Measurements from ENCODE around the gene OR4S1.
"Not testable (repeated sequence)": the region's sequence is repeated elsewhere in the genome, so short reads cannot be mapped to it uniquely, and the experiment has no call there.

OR4S1 gene, protein sequence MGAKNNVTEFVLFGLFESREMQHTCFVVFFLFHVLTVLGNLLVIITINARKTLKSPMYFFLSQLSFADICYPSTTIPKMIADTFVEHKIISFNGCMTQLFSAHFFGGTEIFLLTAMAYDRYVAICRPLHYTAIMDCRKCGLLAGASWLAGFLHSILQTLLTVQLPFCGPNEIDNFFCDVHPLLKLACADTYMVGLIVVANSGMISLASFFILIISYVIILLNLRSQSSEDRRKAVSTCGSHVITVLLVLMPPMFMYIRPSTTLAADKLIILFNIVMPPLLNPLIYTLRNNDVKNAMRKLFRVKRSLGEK

DNA sequence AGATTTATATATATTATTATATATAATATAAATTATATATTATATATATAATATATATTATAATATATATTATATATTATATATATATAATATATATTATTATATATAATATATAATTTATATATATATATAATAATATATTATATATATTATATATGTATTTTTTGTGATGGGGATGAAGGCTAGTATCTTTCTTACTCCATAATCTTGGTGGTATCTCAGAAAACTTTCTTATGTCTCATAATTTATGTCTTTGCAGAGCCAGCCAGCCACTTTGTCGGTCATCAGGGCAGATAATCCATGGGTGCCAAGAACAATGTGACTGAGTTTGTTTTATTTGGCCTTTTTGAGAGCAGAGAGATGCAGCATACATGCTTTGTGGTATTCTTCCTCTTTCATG is at the start of gene OR4S1:
Gene OR4S1 (plus strand): TSS at position 301 of the 400 bp plus-strand sequence. CDS start 0 bp downstream, at position 301.
- no peak for DNase-seq (ENCODE audit: low read depth in 2 of 2, low spot score in 1 of 2)

DNA sequence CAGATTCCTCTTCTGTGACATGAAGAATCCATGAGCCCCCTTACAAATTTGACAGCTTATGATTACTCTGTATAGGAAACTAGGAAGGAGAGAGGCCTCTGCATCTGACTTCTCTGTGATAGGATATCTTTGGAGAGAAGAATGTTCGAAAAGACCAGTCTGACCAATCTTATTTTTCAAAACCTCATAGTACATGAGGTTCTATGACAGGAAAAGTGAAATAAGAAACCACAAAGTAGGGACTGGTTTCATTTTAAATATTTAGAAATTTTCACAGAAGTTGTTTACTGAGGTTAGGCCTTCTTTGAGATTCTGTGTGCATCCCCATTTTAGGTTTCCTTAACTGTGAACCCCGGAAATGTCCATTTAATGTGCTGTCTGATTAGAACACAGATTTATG is 44.4 kb upstream of the OR4S1 start:
- DNase-seq (ENCODE audit: low read depth in 2 of 2, low spot score in 1 of 2), result no peak

DNA sequence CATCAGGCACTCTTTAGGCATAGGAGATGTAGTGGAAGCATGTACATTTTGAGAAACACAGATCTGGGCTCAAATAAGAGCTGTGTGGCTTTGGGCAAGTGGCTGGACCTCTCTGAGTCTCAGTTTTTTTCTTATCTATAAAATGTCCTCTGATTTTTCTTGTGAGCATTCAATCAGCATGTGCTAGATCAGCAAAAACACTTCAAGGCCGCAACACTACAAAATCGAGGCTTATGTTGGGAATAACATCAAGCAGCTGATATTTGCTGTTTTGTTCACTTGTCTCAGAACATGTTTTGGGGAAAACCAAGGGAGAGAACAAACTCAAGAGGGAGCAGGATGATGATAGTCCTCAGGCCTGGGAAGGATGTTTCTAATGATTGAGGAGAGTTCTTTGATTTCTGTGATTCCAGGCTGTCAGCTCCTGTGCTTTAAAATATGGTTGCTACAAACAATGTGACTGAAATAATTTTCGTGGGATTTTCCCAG is 42.6 kb upstream of the OR4S1 start, which contains the start of gene OR4X1:
Gene OR4X1 (plus strand): TSS at position 439 of the 489 bp plus-strand sequence. CDS start 0 bp downstream, at position 439.
- no peak for DNase-seq (ENCODE audit: low read depth in 2 of 2, low spot score in 1 of 2)

DNA sequence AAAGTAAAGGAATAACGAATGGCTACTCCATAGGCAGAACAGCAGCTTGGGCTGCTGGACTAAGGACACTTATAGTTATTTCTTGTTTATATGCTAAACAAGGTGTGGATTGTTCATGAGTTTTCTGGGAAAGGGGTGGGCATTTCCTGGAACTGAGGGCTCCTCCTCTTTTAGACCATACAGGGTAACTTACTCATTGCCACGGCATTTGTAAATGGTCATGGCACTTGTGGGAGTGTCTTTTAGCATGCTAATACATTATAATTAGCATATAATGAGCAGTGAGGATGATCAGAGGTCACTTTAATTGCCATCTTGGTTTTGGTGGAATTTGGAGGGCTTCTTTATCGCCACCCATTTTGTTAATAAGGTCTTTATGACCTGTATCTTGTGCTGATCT is 35.4 kb upstream of the OR4S1 start:
- DNase-seq (ENCODE audit: low read depth in 2 of 2, low spot score in 1 of 2), result no peak

DNA sequence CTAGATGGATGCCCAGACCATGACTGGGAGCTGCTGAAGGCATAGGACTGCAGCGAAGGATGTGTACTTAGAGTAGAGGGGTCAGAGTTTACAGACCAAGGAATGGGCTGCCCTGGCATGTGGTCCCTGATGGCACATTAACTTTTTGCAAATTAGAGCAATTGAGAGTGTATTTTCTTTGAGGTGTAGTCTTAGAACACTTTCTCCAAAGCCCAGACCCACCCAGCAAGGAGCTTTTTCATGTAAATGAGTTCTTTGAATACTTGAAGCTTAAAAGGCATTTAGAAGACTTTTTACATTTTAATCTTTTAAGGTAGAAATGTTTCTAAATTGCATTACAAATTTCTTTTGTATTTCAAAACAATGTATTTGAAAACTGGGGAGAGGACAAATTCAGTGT is 33.4 kb upstream of the OR4S1 start:
- no peak for DNase-seq (ENCODE audit: low read depth in 2 of 2, low spot score in 1 of 2)

DNA sequence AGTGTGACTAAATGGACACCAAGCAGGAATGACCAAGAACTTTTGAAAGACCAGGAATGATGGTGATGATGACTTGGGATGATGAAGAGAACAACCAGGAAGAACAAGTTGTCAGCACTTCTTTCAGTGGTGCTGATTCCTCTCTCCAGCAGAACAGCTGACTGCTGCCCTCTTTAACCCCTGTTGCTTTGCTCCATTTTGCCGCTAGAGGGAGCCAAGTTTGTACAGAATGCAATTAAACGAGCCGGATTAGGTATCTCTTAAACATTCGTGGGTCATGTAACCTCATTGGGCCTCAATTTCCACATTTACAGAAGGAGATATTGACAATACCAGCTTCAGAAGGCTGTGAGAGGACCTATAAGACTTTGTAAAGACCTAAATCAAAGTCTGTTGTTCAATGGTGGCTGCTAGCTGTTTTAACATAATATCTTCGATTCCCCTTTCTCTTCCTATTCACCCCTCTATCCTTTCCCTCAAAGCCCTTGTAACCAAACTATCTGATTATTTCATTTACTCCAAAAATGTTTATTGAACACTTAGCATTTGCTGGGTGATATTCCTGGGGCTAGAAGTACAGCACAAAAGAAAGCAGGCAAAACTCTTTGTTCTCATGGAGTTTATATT is 1.9 kb downstream of the OR4S1 start:
- peak in 1 of 2 donors; percentile 44 for DNase-seq (ENCODE audit: low read depth in 2 of 2, low spot score in 1 of 2)

DNA sequence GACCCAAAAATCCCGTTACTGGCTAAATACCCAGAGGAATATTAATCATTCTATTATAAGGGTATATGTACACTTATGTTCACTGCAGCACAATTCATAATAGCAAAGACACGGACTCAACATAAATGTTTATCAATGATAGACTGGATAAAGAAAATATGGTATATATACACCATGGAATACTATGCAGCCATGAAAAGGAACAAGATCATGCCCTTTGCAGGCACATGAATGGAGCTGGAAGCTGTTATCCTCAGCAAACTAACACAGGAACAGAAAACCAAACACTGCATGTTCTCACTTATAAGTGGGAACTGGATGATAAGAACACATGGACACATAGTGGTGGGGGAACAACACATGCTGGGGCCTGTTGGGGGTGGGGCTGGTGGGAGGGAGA is 7.6 kb downstream of the OR4S1 start:
- not testable (repeated sequence) for DNase-seq (ENCODE audit: low read depth in 2 of 2, low spot score in 1 of 2)

DNA sequence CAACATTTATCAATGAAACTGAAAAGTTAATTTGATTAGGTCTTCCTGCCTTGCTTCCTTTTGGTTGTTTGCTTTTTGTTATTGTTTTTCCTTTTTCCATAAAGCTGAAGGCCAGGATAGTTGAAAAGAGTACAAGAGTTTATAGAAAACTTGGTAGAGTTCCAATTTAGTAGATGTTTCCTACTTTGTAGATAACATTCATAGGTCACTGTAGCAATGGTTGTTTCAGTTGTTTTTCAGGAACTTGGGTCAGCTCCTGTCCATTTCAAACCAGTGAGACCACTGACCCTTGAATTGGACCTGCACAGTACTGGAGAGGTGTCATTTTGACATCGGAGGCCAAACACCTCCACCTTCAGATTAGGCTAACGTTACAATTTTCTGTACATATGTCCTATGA is 13.8 kb downstream of the OR4S1 start:
- not testable (repeated sequence) for DNase-seq (ENCODE audit: low read depth in 2 of 2, low spot score in 1 of 2)

DNA sequence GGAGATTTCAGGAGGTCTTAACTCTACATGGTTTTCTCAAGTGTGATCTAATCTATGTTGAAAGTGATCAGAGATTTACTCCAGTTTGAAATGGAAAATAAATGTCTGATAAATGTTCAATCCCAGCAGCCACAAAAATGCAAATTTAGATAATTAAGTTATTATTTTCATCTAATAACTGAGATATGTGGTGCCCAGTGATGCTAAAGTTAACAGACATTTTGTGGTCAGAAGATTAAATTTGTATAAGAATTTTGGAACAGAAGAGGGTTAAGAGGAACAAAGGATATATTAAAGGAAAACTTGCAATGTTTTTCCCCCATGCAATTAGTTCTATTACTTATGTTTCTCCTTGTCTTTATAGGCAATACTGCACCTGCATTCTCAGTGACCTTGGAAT is 18.6 kb downstream of the OR4S1 start, which contains the start of gene OR4C3:
Gene OR4C3 (plus strand): TSS at position 301 of the 400 bp plus-strand sequence. CDS start 102 bp downstream, outside the sequence.
- DNase-seq (ENCODE audit: low read depth in 2 of 2, low spot score in 1 of 2), result not testable (repeated sequence)

DNA sequence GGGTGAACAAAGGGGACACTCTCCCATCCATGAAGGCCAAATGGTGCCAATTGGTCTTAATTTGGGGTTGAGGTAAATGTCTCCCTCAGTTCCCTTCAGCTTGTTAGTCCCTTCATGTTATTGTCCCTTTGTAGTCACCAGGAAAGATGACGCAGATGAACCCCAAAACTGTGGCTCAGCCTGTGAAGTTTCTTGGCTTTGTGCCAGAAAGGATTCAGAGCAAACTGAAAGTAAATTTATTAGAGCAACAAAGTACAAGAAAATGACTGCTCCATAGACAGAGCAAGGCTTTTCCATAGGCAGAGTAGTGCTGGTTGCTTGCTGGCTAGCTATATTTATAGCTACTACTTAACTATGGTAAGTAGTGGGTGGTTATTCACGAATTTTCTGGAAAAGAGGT is 35.4 kb downstream of the OR4S1 start:
- DNase-seq (ENCODE audit: low read depth in 2 of 2, low spot score in 1 of 2), result no peak

DNA sequence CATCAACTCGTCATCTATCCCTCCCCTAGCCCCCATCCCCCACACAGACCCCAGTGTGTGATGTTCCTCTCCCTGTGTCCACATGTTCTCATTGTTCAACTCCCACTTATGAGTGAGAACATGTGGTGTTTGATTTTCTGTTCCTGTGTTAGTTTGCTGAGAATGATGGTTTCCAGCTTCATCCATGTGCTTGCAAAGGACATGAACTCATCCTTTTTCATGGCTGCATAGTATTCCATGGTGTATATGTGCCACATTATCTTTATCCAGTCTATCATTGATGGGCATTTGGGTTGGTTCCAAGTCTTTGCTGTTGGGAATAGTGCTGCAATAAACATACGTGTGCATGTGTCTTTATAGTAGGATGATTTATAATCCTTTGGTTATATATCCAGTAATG is 36.5 kb downstream of the OR4S1 start:
- DNase-seq (ENCODE audit: low read depth in 2 of 2, low spot score in 1 of 2), result not testable (repeated sequence)

DNA sequence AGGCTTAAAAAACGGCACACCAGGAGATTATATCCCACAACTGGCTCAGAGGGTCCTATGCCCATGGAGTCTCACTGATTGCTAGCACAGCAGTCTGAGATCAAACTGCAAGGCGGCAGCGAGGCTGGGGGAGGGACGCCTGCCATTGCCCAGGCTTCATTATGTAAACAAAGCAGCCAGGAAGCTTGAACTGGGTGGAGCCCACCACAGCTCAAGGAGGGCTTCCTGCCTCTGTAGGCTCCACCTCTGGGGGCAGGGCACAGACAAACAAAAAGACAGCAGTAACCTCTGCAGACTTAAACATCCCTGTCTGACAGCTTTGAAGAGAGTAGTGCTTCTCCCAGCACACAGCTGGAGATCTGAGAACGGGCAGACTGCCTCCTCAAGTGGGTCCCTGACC is 40.3 kb downstream of the OR4S1 start:
- not testable (repeated sequence) for DNase-seq (ENCODE audit: low read depth in 2 of 2, low spot score in 1 of 2)

DNA sequence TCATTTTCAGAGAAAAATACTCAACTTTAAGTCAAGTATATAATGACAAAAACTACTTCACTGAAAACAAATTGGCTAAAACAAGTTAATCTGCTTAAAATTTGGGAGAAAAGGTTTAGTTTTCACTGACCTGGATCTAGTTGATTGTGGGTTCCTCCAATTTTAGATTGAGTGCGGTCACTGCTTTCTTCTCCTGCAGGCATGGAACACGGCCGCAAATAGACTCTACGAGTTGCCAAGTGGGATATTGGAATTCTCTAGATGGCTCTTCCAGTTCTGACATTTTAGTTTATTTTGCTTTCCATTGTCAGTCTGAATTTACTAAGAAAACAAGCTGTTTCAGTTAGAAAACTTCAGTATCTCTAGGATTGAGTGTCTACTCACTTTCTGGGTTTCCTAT is 48.0 kb downstream of the OR4S1 start:
- DNase-seq (ENCODE audit: low read depth in 2 of 2, low spot score in 1 of 2), result no peak

DNA sequence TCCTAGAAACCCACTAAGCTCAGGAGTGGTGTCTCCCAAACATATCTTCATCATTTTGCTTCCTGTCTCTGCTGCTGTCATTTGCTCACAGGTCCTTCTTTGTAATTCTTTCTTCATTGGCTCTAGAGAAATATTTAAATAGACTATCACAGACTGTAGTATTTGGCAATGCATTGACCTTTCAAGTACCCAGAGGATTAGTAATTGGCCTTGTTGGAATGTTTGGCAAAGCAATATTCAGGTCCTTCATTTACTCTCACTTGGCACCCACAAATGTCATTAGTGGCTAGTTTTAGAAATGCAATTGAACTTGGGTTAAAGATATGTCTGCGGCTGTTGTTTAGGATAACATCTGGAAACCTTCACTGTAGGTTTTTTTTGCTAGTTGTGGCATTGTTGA is 48.7 kb downstream of the OR4S1 start:
- DNase-seq (ENCODE audit: low read depth in 2 of 2, low spot score in 1 of 2), result no peak

Measured in stimulated activated CD8-positive, alpha-beta memory T cell treated with anti-CD3 and anti-CD28 coated beads, Interleukin-4, amount 100 ng/mL, for 4 hours (primary cell).